ENCODE results near the gene ZBTB16.

Gene ZBTB16

GRCh38 chr11:114193730-114194679 is 134.5 kb downstream of the ZBTB16 start:
- DNase-seq = no peak

- no peak for DNase-seq
Observed at GRCh38 chr11:114194702-114195101, 135.2 kb downstream of the ZBTB16 start.

GRCh38 chr11:114195151-114195550 is 135.6 kb downstream of the ZBTB16 start:
- no peak for DNase-seq

DNA sequence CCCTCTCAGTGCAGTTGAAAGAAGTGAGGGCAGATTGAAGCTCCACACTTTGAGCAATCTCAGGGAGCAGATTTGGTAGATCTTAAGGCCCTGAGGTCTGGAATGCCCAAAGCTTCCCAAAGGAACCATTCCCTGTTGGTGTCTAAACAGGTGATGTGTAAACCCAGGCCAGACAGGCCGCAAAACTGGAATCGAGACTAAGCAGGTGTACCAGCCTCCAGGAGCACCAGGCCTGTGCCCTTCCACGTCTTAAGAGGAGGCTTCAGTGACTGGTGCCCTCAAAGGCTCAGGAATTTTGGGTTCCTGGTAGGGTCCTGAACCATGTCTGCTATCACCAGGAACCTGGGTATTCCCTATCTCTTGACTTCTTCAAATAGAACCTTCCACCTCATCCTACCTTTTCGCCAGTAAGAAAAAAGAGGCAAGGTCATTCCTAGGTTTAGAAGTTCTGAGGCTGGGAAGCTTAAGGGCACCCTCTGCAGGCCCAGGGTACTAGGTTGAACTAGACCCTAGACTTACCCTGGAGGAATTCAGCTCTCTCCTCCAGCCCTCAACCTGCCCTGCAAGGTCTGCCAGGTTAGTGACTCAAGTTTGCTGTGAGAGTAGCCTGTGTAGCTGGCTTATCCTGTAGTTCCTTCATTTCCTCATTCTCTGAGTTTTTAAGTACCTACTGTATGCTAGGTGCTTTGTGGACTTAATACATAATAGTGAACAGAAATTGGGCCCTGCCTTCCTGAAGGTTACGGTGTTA is 136.6 kb downstream of the ZBTB16 start:
- no peak for DNase-seq

DNA sequence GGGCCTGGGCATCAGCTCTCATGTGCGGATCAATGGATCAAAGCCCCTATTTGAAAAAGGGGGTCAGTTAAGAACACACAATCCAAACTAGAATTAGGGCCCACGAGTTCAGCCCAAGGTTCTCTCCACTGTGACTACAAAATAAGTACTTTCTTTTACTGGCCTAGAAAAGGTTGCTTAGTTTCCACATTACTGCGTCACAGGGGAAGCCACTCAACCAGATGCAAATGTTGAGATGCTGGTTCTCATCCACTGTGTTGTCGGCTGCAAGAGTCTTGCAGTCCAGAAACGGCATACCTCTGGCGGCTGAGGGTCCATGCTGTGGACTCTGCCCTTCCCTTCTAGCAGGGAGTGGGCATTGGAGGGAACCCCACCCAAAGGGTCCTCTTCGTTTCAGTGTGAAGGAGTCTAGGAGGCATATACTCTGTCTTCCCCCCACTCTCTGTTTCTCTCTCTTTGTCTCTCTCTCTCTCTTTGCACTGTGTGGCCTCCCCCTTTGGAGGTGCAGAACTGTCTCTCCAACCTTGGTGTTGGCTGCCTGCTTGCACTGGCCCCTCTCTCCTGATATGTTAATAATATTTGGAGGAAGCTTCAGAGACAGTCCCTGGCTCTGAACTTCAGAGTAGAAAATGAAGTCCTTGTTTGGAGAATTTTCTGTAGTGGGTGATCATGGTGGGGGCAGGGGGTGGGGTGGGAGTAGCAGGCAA is 137.6 kb downstream of the ZBTB16 start:
- peak in 1 of 2 experiments; percentile 31 for DNase-seq

- DNase-seq = no peak
Observed at GRCh38 chr11:114197799-114198500, 138.4 kb downstream of the ZBTB16 start.

DNA sequence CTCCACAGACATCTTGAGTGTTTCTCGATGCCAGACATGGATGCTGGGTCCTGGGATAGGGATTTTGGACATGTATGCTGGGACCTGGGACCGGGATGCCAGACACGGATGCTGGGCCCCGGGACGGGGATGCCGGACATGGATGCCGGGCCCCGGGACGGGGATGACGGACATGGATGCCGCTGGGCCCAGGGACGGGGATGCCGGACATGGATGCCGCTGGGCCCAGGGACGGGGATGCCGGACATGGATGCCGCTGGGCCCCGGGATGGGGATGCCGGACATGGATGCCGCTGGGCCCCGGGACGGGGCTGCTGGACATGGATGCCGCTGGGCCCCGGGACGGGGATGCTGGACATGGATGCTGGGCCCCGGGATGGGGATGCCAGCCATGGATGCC is 139.5 kb downstream of the ZBTB16 start:
- DNase-seq = no peak

DNA sequence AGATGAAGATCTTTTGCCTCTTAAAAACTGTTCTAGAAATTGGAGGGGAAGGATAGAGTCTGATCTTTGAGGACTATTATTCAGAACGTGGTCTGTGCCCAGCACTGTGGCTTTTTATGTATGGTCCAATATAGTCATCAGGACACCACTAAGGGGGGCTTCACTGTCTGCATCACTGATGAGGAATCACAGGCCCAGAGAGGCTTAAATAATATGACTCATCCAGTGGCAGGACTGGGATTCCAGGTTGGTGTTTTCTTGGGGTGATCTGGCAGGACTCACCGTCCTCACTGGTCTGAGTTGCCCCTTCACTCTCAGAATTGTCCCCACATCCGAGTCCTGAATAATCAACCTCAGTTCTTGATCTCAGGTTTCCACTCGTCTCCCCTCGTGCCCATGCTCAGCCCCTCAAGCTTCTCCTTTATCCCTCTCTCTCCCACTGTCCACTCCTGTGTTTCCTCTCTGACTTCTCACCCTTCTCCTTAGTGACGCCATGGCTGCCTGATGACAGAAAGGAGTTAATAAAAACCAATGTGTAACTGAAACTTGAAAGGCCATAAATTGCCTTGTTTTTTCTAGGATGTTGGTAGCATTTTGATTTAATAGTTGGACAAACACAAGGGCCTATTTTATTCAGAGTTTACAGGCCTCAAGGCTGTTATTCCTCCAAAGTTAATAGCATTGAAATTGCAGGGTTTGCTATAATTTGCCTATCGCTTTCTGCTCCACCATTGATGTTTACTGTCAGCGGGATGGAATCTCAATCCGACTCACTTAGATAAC is 141.0 kb downstream of the ZBTB16 start:
- DNase-seq = no peak

- DNase-seq = no peak
Observed at GRCh38 chr11:114201219-114201618, 141.7 kb downstream of the ZBTB16 start.

GRCh38 chr11:114202011-114202609 is 142.6 kb downstream of the ZBTB16 start:
- no peak for DNase-seq

- no peak for DNase-seq
Observed at GRCh38 chr11:114207096-114207495, 147.6 kb downstream of the ZBTB16 start.

- DNase-seq = no peak
Observed at GRCh38 chr11:114208377-114208776, 148.9 kb downstream of the ZBTB16 start.

GRCh38 chr11:114209343-114209742 is 149.8 kb downstream of the ZBTB16 start:
- DNase-seq = no peak

- DNase-seq = peak; percentile 60 to 70
Observed at GRCh38 chr11:114209904-114210303, 150.4 kb downstream of the ZBTB16 start.

- DNase-seq = no peak
Observed at GRCh38 chr11:114211444-114212121, 152.1 kb downstream of the ZBTB16 start.

GRCh38 chr11:114213622-114214021 is 154.1 kb downstream of the ZBTB16 start:
- no peak for DNase-seq

DNA sequence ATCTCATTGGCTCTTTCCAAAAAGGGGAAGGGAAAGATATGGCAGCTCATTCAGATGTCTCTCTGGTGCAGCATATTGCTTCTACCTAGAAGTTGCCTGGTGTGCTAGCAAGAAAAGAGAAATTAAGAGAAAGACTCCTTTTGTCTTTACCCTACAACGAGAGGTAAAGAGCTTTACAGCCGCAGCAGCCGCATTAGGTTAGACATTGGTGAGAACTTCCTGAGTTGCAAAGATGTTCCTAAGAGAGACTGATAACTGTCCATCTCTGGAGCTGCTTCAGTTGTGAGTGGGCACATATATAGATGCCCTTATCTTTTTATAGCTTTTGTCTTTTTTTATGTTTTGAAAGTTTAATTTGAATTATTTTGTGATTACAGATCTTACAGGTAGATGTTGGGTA is 155.9 kb downstream of the ZBTB16 start:
- DNase-seq = no peak

- DNase-seq = no peak
Observed at GRCh38 chr11:114215871-114216795, 156.6 kb downstream of the ZBTB16 start.

DNA sequence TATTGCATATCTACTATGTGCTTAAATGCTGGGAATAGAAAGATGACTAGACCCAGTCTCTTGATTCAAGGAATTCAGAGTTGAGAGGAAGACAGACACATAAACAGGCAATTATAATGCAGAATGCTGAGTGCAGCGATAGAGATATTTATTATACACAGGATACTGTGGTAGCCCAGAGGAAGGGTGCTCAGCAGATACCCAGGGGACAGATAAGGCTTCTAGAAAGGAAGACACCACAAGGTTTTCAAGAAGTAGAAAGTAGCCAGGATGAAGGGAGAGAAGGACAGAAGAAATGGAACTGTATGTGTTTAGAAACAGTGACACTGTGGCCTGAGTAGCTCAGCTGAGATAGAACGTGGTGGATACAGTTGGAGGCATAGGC is 157.3 kb downstream of the ZBTB16 start:
- no peak for DNase-seq

DNA sequence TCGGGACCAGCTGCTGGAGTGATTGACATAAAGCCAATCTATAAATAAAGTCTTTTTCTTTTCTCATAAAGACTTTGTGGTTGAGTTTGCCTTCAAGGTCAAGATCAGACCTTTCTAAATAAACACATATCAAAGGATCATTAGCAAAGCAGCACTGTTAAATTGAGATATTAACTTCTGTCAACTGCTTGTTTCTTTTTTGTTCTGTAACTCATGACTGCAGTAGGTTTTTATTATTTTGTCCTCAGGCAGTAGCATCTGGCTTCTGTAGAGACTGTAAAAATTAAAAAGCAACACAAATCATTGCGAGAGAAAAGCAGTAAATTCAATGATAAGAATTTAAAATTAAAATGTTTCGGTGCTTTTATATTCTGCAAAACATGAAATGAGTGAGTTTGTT is 159.0 kb downstream of the ZBTB16 start:
- DNase-seq = no peak

All from NCI-H526 (cell line).